DND-41 (cell line): ENCODE data around the gene LAMA2.
A peak's percentile ranks its signal among the peaks of the same experiment; 100 is the strongest.

ENCODE experiments used
- ATAC-seq: fragments of 200-7000 bp; cut with Tn5 transposase; 3 replicates; pipeline ENCODE4 v1.9.1; 2021; ENCODE audit warnings: low read depth; ENCODE audit not compliant: insufficient read depth
- DNase-seq: peaks from one replicate; pipeline ENCODE4 v3.0.0-alpha.2; 2020
- H2AFZ ChIP-seq: 2 replicates; pipeline ENCODE4 v1.6.0; 2012; ENCODE audit warnings: low read depth, low read length
- H3K27ac ChIP-seq: 2 replicates; pipeline ENCODE4 v1.5.1; 2012; ENCODE audit warnings: low read length, inconsistent platforms
- H3K27me3 ChIP-seq: fragments of 200-600 bp; sonication (generic); 2 replicates; pipeline ENCODE4 v1.6.0; 2012; ENCODE audit warnings: low read length, mild to moderate bottlenecking, inconsistent platforms; ENCODE audit not compliant: insufficient read depth, poor library complexity
- H3K36me3 ChIP-seq: 2 replicates; pipeline ENCODE4 v1.5.1; 2012; ENCODE audit warnings: low read length, inconsistent platforms; ENCODE audit not compliant: insufficient read depth
- H3K4me1 ChIP-seq: 2 replicates; pipeline ENCODE4 v1.5.1; 2012; ENCODE audit warnings: mild to moderate bottlenecking, low read length; ENCODE audit not compliant: insufficient read depth
- H3K4me2 ChIP-seq: 2 replicates; pipeline ENCODE4 v1.6.0; 2012; ENCODE audit warnings: mild to moderate bottlenecking, moderate library complexity, low read length, inconsistent platforms; ENCODE audit not compliant: insufficient read depth
- H3K4me3 ChIP-seq, 2 experiments: fragments of 200-600 bp in 1 of 2; shearing (Covaris generic) in 1 of 2; 2 replicates each; pipeline ENCODE4 v1.5.1; 2012 to 2016; ENCODE audit warnings: inconsistent platforms in 2 of 2, low read length in 2 of 2, mild to moderate bottlenecking in 2 of 2, low read depth in 1 of 2, moderate library complexity in 1 of 2
- H3K79me2 ChIP-seq: 2 replicates; pipeline ENCODE4 v1.6.0; 2012; ENCODE audit warnings: low read length, inconsistent platforms; ENCODE audit not compliant: insufficient read depth
- H3K9ac ChIP-seq: 2 replicates; pipeline ENCODE4 v1.6.0; 2012; ENCODE audit warnings: low read depth, mild to moderate bottlenecking, inconsistent platforms, low read length, moderate library complexity
- H3K9me3 ChIP-seq: 2 replicates; pipeline ENCODE4 v1.5.1; 2012; ENCODE audit warnings: low read length, moderate library complexity, mild to moderate bottlenecking, inconsistent platforms; ENCODE audit not compliant: insufficient read depth, severe bottlenecking
- H4K20me1 ChIP-seq: 2 replicates; pipeline ENCODE4 v1.6.0; 2012; ENCODE audit warnings: low read length; ENCODE audit not compliant: insufficient read depth
- EZH2 ChIP-seq: IDR thresholded peaks from 3 replicates; pipeline ENCODE4 v1.6.1; 2012; ENCODE audit warnings: borderline replicate concordance, low read depth, mild to moderate bottlenecking, moderate library complexity, low read length, inconsistent platforms; ENCODE audit not compliant: severe bottlenecking
- TF ChIP-seq, protein P1 (sequence below): IDR thresholded peaks from 2 replicates; pipeline ENCODE4 v1.5.1; 2012; ENCODE audit warnings: borderline replicate concordance, low read length, moderate library complexity, mild to moderate bottlenecking; ENCODE audit not compliant: poor library complexity, severe bottlenecking; ENCODE audit errors: extremely low read depth

LAMA2 gene

DNA sequence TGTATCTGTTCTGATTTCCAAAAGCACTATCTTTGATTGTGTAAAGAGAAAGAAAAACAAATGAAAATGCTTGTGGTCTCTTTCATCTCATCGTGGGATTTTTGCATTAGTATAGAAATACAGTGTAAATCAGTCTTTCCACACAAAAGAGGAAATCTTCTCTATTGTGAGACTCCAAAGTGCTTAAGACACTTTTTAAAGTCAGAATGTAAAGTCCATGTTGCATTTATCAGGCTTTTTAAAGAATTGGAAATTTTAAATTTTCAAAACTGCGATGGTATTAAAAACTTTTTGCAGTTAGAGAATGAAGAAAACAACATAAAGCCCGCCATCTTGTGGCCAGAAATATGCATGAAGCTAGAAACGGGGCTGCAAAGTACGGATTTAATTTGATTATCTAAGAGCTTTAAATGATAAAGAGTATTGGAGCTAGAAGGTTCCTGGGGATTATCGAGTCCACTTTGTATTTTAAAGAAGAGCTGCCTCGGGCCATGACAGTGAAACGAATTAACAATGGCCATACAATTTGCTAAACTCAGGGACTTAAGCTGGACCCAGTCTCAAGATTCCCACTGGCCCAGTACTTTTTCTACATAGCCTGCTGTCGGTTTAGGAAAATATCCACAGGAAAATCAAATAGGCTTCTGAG, 487.5 kb downstream of the LAMA2 start:
- ATAC-seq (peak; percentile 49; the same call in 1 of the 3 replicates), DNase-seq (peak; percentile 28)
- Histone ChIP-seq H3K9me3 (no peaks in the 10 kb centered on the region), H3K9ac (no peak overlapping the region), H2AFZ (no peak overlapping the region), H3K27me3 (no peaks in the 10 kb centered on the region), H3K4me2 (no peak overlapping the region), H3K79me2 (no peaks in the 10 kb centered on the region), H4K20me1 (no peaks in the 10 kb centered on the region), H3K4me1 (no peaks in the 10 kb centered on the region), H3K4me3 (no peak overlapping the region), H3K36me3 (no peaks in the 10 kb centered on the region), H3K27ac (no peak overlapping the region)
- no peak for TF ChIP-seq EZH2
- TF ChIP-seq, protein P1, sequence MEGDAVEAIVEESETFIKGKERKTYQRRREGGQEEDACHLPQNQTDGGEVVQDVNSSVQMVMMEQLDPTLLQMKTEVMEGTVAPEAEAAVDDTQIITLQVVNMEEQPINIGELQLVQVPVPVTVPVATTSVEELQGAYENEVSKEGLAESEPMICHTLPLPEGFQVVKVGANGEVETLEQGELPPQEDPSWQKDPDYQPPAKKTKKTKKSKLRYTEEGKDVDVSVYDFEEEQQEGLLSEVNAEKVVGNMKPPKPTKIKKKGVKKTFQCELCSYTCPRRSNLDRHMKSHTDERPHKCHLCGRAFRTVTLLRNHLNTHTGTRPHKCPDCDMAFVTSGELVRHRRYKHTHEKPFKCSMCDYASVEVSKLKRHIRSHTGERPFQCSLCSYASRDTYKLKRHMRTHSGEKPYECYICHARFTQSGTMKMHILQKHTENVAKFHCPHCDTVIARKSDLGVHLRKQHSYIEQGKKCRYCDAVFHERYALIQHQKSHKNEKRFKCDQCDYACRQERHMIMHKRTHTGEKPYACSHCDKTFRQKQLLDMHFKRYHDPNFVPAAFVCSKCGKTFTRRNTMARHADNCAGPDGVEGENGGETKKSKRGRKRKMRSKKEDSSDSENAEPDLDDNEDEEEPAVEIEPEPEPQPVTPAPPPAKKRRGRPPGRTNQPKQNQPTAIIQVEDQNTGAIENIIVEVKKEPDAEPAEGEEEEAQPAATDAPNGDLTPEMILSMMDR, result peak; percentile 75

- Histone ChIP-seq H4K20me1 (no peaks in the 10 kb centered on the region), H3K36me3 (no peaks in the 10 kb centered on the region), H3K9ac (no peak overlapping the region), H3K4me1 (no peaks in the 10 kb centered on the region), H3K79me2 (no peaks in the 10 kb centered on the region), H3K4me2 (no peak overlapping the region), H3K27ac (no peak overlapping the region), H3K27me3 (peaks cover 4% of the 10 kb centered on the region), H3K4me3 (no peak overlapping the region), H3K9me3 (no peaks in the 10 kb centered on the region), H2AFZ (no peak overlapping the region)
- TF ChIP-seq, protein P1, result no peak
- TF ChIP-seq EZH2, result no peak
- no peak for DNase-seq
- ATAC-seq, result no peak
Measured at GRCh38 chr6:129381885-129382284, 498.9 kb downstream of the LAMA2 start.

DNA sequence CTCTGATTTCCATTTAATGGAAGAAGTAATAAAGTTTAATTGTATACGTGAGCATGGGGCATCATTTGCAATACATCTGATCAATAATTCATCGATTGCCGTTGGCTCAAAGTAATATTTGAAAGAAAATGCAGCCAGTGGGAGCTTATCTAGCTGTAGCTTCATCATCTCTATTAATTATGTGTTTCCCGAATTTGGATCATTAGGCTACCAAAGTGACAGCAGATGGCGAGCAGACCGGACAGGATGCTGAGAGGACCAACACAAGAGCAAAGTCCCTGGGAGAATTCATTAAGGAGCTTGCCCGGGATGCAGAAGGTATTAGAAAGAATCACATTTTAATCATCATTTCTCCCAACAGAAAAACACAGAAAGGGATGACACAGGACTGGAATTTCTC, 500.0 kb downstream of the LAMA2 start:
- no peak for ATAC-seq
- TF ChIP-seq EZH2, result no peak
- TF ChIP-seq, protein P1, result no peak
- H3K4me2 ChIP-seq, result no peak overlapping the region

GRCh38 chr6:129385117-129385516, 502.2 kb downstream of the LAMA2 start:
- Histone ChIP-seq H2AFZ (no peak overlapping the region), H3K4me1 (no peaks in the 10 kb centered on the region), H3K36me3 (no peaks in the 10 kb centered on the region), H3K4me2 (no peak overlapping the region), H3K9me3 (no peaks in the 10 kb centered on the region), H4K20me1 (no peaks in the 10 kb centered on the region), H3K9ac (no peak overlapping the region), H3K27ac (no peak overlapping the region), H3K79me2 (no peaks in the 10 kb centered on the region), H3K27me3 (no peaks in the 10 kb centered on the region), H3K4me3 (no peak overlapping the region)
- no peak for TF ChIP-seq EZH2
- TF ChIP-seq, protein P1, result no peak
- no peak for DNase-seq
- no peak for ATAC-seq

More for the DNA sequence above, 500.0 kb downstream of the LAMA2 start:
- Histone ChIP-seq H3K27me3 (peaks cover 2% of the 10 kb centered on the region), H3K4me3 (no peak overlapping the region), H3K9me3 (no peaks in the 10 kb centered on the region), H3K9ac (no peak overlapping the region), H3K79me2 (no peaks in the 10 kb centered on the region), H3K4me1 (no peaks in the 10 kb centered on the region), H2AFZ (no peak overlapping the region), H4K20me1 (no peaks in the 10 kb centered on the region), H3K27ac (no peak overlapping the region), H3K36me3 (no peaks in the 10 kb centered on the region)
- DNase-seq, result no peak
